Activated naive CD4-positive, alpha-beta T cell treated with anti-CD3 and anti-CD28 coated beads, Interleukin-2, amount 50 U/mL, for 72 hours (primary cell): ENCODE results near the gene TMEM161B. TPM values are rescaled to one million over a fixed set of nuclear protein-coding genes. Genes with fewer than 3 reads are reported as not detected.

ENCODE experiments used
- ATAC-seq, 2 donors: fragments of 150-1000 bp; cut with Tn5 transposase; 2 replicates each; pipeline ENCODE4 v1.10.0; 2021; ENCODE audit warnings: mild to moderate bottlenecking in 2 of 2, moderate library complexity in 2 of 2
- DNase-seq, 2 donors: peaks; one replicate each; pipeline ENCODE4 v3.0.0; 2021 to 2022; ENCODE audit warnings: low spot score in 2 of 2
- H3K27ac Mint-ChIP-seq, 2 donors: one replicate each; pipeline ENCODE4 v1.8.0; 2022; ENCODE audit warnings: mild to moderate bottlenecking in 2 of 2, mixed read lengths in 2 of 2
- H3K36me3 Mint-ChIP-seq, 2 donors: one replicate each; pipeline ENCODE4 v1.8.0; 2022; ENCODE audit warnings: mixed read lengths in 2 of 2
- H3K9me3 Mint-ChIP-seq, 2 donors: one replicate each; pipeline ENCODE4 v1.8.0; 2022; ENCODE audit warnings: mixed read lengths in 2 of 2
- total RNA-seq, 2 donors: library from RNA; stranded (reverse); gene quantifications; one replicate each; pipeline ENCODE4 v1.2.3, GENCODE V29; 2022

The TMEM161B gene
- total RNA-seq, 2 donors from 2014 or later: 25.5 to 30.9 TPM

DNA sequence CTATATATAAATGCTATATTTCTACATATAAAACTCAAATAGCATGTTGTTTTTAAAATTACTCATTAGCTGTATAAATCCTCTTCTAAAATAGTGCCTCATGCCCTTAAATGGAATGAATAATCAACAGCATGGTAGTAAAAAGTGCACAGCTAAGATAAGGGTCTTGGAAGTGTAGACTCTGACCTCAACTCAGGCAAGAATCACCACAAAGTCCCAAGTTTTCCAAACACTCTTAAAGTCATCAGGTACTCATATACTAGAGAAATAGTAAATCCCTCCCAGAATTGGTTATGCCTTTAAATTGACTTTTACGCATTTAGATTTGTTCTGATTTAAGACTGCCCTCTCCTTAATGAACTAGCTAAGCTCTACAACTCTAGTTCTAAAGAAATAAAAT, 113.8 kb downstream of the TMEM161B start:
- no peak for DNase-seq
- no peak for ATAC-seq
- peaks cover 0 to 4% of the 10 kb centered on the region in 2 donors for H3K36me3 Mint-ChIP-seq
- no peak overlapping the region for H3K27ac Mint-ChIP-seq
- peaks cover 8 to 13% of the 10 kb centered on the region in 2 donors for H3K9me3 Mint-ChIP-seq

- DNase-seq (no peak), ATAC-seq (no peak)
- peaks cover 8 to 13% of the 10 kb centered on the region in 2 donors for H3K9me3 Mint-ChIP-seq
- H3K27ac Mint-ChIP-seq: no peak overlapping the region
- peaks cover 0 to 11% of the 10 kb centered on the region in 2 donors for H3K36me3 Mint-ChIP-seq
Measured at GRCh38 chr5:88150747-88151146, 117.9 kb downstream of the TMEM161B start.

DNA sequence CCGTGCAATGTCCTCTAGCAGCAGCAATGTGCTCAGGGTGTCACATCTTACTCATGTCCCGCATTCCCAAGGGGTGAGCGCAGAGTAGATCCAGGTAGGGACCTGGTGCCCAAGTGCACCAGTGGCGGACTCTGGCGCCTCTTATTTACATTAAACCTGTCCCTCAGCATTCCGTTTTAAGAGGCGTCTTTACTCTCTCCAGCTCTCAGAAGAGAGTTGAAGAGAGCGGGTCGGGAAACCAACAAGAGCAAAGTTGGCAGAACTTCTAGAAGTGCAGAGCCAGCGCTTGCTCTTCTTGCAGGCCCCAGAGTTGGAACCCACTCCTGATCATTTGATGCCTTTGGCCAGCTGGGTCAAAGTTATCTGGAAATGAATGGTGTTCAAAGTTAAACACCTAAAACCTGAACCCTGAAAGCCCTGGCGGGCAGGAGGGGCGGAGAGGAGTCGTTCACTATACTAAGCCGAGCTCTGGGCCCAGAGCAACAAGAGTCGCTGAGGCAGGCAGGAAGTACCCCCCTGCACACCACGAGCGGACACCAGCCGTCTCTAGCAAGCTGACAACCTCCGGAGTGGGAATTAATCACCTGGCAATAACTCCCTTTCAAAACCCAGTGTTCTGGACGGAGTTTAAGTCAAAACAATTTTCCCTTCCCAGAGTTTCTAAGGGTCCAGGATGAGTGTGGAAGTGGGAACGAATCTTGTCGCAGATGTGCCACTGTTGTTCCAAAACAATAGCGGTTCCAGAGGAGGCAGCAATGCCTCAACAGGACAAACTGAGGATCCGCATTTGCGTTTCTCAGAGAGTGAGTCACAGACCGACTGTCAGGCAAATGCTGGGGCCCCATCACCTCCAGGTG, 122.8 kb downstream of the TMEM161B start:
- no peak for ATAC-seq
- H3K9me3 Mint-ChIP-seq: peaks cover 0 to under 1% of the 10 kb centered on the region in 2 donors
- DNase-seq: peak in 1 of 2 donors; percentile 2
- no peak overlapping the region for H3K27ac Mint-ChIP-seq
- peaks cover 0 to 20% of the 10 kb centered on the region in 2 donors for H3K36me3 Mint-ChIP-seq

DNA sequence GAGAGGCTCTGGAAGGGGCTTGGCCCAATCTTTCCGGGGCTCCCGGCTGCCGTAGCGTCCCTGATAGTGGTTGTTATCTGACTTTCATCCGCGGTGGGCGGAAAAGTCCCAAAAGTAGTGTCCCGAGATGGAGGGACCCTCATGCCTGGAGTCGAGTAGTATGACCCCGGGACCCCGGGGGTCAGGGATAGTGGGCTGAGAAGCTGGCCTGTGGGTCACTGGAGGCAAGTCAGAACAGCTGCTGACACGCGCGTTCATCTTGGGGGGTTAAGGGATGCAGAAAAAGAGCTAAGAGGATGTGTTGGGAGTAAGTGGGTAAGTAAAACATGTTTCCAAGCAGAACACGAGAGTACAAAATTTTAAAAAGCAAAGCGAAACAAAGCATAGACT, 123.4 kb downstream of the TMEM161B start:
- DNase-seq (no peak), ATAC-seq (no peak)
- no peak overlapping the region for H3K27ac Mint-ChIP-seq
- no peaks in the 10 kb centered on the region for H3K9me3 Mint-ChIP-seq
- H3K36me3 Mint-ChIP-seq: peaks cover 0 to 20% of the 10 kb centered on the region in 2 donors
